Left lung (tissue), 10 donors: ENCODE measurements around the gene SLC12A2. TPM values are rescaled to one million over a fixed set of nuclear protein-coding genes. Genes with fewer than 3 reads are reported as not detected.

Experiments
- ATAC-seq: fragments of 200-7000 bp; cut with Tn5 transposase; one replicate; pipeline ENCODE4 v1.9.1; 2020; ENCODE audit warnings: moderate library complexity
- DNase-seq, 4 donors: peaks; one replicate each; pipeline ENCODE4 v3.0.0-alpha.2; 2013 to 2020
- H3K27ac ChIP-seq, 2 donors: fragments of 200-600 bp; sonication (generic) in 1 of 2; one replicate each; pipeline versions ENCODE4 v1.5.0 to v1.8.0; 2020 to 2021
- H3K27me3 ChIP-seq, 2 donors: fragments of 200-600 bp; sonication (generic) in 1 of 2; one replicate each; pipeline versions ENCODE4 v1.5.0 to v1.8.0; 2020 to 2021
- H3K36me3 ChIP-seq, 2 donors: fragments of 200-600 bp; sonication (generic) in 1 of 2; one replicate each; pipeline versions ENCODE4 v1.5.0 to v1.8.0; 2020 to 2021
- H3K4me1 ChIP-seq, 2 donors: fragments of 200-600 bp; one replicate each; pipeline ENCODE4 v1.8.0; 2021
- H3K4me3 ChIP-seq, 2 donors: fragments of 200-600 bp; sonication (generic) in 1 of 2; one replicate each; pipeline versions ENCODE4 v1.5.0 to v1.8.0; 2020 to 2021; ENCODE audit warnings: mild to moderate bottlenecking in 1 of 2
- H3K9me3 ChIP-seq, 2 donors: fragments of 200-600 bp; sonication (generic) in 1 of 2; one replicate each; pipeline versions ENCODE4 v1.5.0 to v1.8.0; 2020 to 2021
- CTCF ChIP-seq, 2 donors: fragments of 200-600 bp; sonication (generic) in 1 of 2; IDR thresholded peaks; one replicate each; pipeline versions ENCODE4 v1.5.0 to v1.8.0; 2021; ENCODE audit warnings: antibody characterized with exemption in 2 of 2
- intact Hi-C, 2 donors: fragments of 100-400 bp; cut with DNase I; formaldehyde crosslinking; loops; one replicate each; pipeline versions ENCODE4 v1.11.2 to v1.14.2; 2022
- polyA plus RNA-seq, 6 donors: library from polyadenylated mRNA; unstranded; fragments of 120-200 nt; gene quantifications; one replicate each; pipeline ENCODE4 v1.2.1, GENCODE V29; 2013; ENCODE audit not compliant: insufficient read length in 6 of 6
- total RNA-seq, 2 donors: library from RNA; stranded (reverse); fragmentation: NEBNext Ultra II Directional; extraction: Animal tissue kit (Norgen Biotek cat#: 25700); gene quantifications; one replicate each; pipeline ENCODE4 v1.2.1, GENCODE V29; 2021
- donor health status: DM: no; HTN: yes; CAD: no.
- donor health status: DM: no; HTN: no; CAD: no.

SLC12A2 gene
- total and polyA plus RNA-seq, 8 donors, result 33.7 to 94.4 (median 70.3) TPM

- Histone ChIP-seq H3K36me3 (no peaks in the 10 kb centered on the region), H3K4me3 (no peak overlapping the region), H3K9me3 (no peaks in the 10 kb centered on the region), H3K27ac (no peak overlapping the region), H3K27me3 (no peaks in the 10 kb centered on the region), H3K4me1 (no peaks in the 10 kb centered on the region)
- intact Hi-C loops, result loop anchor here in 1 of 2 donors (10.0 kb wide), 1 partner anchor 620 kb away; no protein-coding TSS in a partner anchor
- ATAC-seq (no peak), DNase-seq (no peak)
- no peak for TF ChIP-seq CTCF (IDR thresholded peaks at IDR 0.05)
Measured at GRCh38 chr5:128224336-128224735, 140.8 kb downstream of the SLC12A2 start.

- ATAC-seq, result no peak
- Histone ChIP-seq H3K27me3 (no peaks in the 10 kb centered on the region), H3K9me3 (no peaks in the 10 kb centered on the region), H3K27ac (no peak overlapping the region), H3K36me3 (no peaks in the 10 kb centered on the region), H3K4me1 (no peaks in the 10 kb centered on the region), H3K4me3 (no peak overlapping the region)
- TF ChIP-seq CTCF (IDR thresholded peaks at IDR 0.05), result no peak
- no peak for DNase-seq
- intact Hi-C loops, result loop anchor here in 1 of 2 donors (10.0 kb wide), 1 partner anchor 619 kb away; no protein-coding TSS in a partner anchor
Measured at GRCh38 chr5:128225245-128226030, 141.9 kb downstream of the SLC12A2 start.

GRCh38 chr5:128228008-128228407 lies 144.4 kb downstream of the SLC12A2 start:
- no peak overlapping the region for H3K4me3 ChIP-seq
- H3K27ac ChIP-seq, result no peak overlapping the region
- ATAC-seq, result peak; percentile 66
- no peaks in the 10 kb centered on the region for H3K36me3 ChIP-seq
- no peaks in the 10 kb centered on the region for H3K27me3 ChIP-seq
- no peaks in the 10 kb centered on the region for H3K9me3 ChIP-seq
- no peak for DNase-seq
- intact Hi-C loops, result loop anchor here in 1 of 2 donors (10.0 kb wide), 1 partner anchor 617 kb away; no protein-coding TSS in a partner anchor
- no peak for TF ChIP-seq CTCF (IDR thresholded peaks at IDR 0.05)
- no peaks in the 10 kb centered on the region for H3K4me1 ChIP-seq

GRCh38 chr5:128228521-128228920 lies 145.0 kb downstream of the SLC12A2 start:
- H3K27ac ChIP-seq, result no peak overlapping the region
- H3K4me1 ChIP-seq, result no peaks in the 10 kb centered on the region
- H3K4me3 ChIP-seq, result no peak overlapping the region
- peak in 1 of 4 donors; percentile 49 for DNase-seq
- H3K9me3 ChIP-seq, result no peaks in the 10 kb centered on the region
- ATAC-seq, result peak; percentile 16
- H3K27me3 ChIP-seq, result no peaks in the 10 kb centered on the region
- no peaks in the 10 kb centered on the region for H3K36me3 ChIP-seq
- intact Hi-C loops, result loop anchor here in 1 of 2 donors (10.0 kb wide), 1 partner anchor 616 kb away; no protein-coding TSS in a partner anchor
- TF ChIP-seq CTCF (IDR thresholded peaks at IDR 0.05), result no peak

GRCh38 chr5:128234928-128235641 lies 151.5 kb downstream of the SLC12A2 start:
- intact Hi-C loops, result no loop called here
- no peak for TF ChIP-seq CTCF (IDR thresholded peaks at IDR 0.05)

More at GRCh38 chr5:128234928-128235641, 151.5 kb downstream of the SLC12A2 start:
- H3K27me3 ChIP-seq, result no peaks in the 10 kb centered on the region
- H3K9me3 ChIP-seq, result no peaks in the 10 kb centered on the region
- H3K4me3 ChIP-seq, result no peak overlapping the region
- no peak for ATAC-seq
- DNase-seq, result no peak
- H3K4me1 ChIP-seq, result no peaks in the 10 kb centered on the region
- H3K36me3 ChIP-seq, result no peaks in the 10 kb centered on the region
- H3K27ac ChIP-seq, result no peak overlapping the region
